Effector memory CD8-positive, alpha-beta T cell (primary cell): ENCODE data around the gene FAM153A.
"Not testable (repeated sequence)": the region's sequence is repeated elsewhere in the genome, so short reads cannot be mapped to it uniquely, and the experiment has no call there.

Experiments used
- ATAC-seq: fragments of 150-1000 bp; cut with Tn5 transposase; replicated peaks from 2 replicates; pipeline ENCODE4 v1.10.0; 2021; ENCODE audit warnings: mild to moderate bottlenecking, moderate library complexity
- DNase-seq, 3 experiments: peaks; one replicate each; pipeline ENCODE4 v3.0.0; 2021
- H3K27ac Mint-ChIP-seq, 2 donors: one replicate each; pipeline ENCODE4 v1.8.0; 2022; ENCODE audit warnings: mild to moderate bottlenecking in 2 of 2, mixed read lengths in 2 of 2, moderate library complexity in 2 of 2
- H3K27me3 Mint-ChIP-seq, 2 donors: one replicate each; pipeline ENCODE4 v1.8.0; 2022; ENCODE audit warnings: mixed read lengths in 2 of 2
- H3K36me3 Mint-ChIP-seq: one replicate; pipeline ENCODE4 v1.8.0; 2022; ENCODE audit warnings: mild to moderate bottlenecking, moderate library complexity, mixed read lengths; ENCODE audit not compliant: insufficient read depth
- H3K4me1 Mint-ChIP-seq, 2 donors: one replicate each; pipeline ENCODE4 v1.8.0; 2022; ENCODE audit warnings: low read depth in 2 of 2, mixed read lengths in 2 of 2
- H3K4me3 Mint-ChIP-seq, 2 donors: one replicate each; pipeline ENCODE4 v1.8.0; 2022; ENCODE audit warnings: mild to moderate bottlenecking in 2 of 2, mixed read lengths in 2 of 2, moderate library complexity in 2 of 2
- H3K9me3 Mint-ChIP-seq, 2 donors: one replicate each; pipeline ENCODE4 v1.8.0; 2022; ENCODE audit warnings: mixed read lengths in 2 of 2

The FAM153A gene

GRCh38 chr5:177793272-177793671 is 10.6 kb upstream of the FAM153A start:
- not testable (repeated sequence) for DNase-seq, H3K27me3 Mint-ChIP-seq, H3K36me3 Mint-ChIP-seq, H3K4me3 Mint-ChIP-seq, H3K4me1 Mint-ChIP-seq, H3K9me3 Mint-ChIP-seq, H3K27ac Mint-ChIP-seq, ATAC-seq

GRCh38 chr5:177791649-177792048 is 8.9 kb upstream of the FAM153A start:
- DNase-seq, H3K9me3 Mint-ChIP-seq, ATAC-seq, H3K27ac Mint-ChIP-seq, H3K4me3 Mint-ChIP-seq, H3K27me3 Mint-ChIP-seq, H3K36me3 Mint-ChIP-seq, H3K4me1 Mint-ChIP-seq: not testable (repeated sequence)

- not testable (repeated sequence) for H3K27ac Mint-ChIP-seq, ATAC-seq, H3K4me3 Mint-ChIP-seq, H3K27me3 Mint-ChIP-seq, DNase-seq, H3K36me3 Mint-ChIP-seq, H3K9me3 Mint-ChIP-seq, H3K4me1 Mint-ChIP-seq
Observed at GRCh38 chr5:177782169-177782568, 530 bp downstream of the FAM153A start.

GRCh38 chr5:177771206-177771605 is 11.5 kb downstream of the FAM153A start:
- H3K36me3 Mint-ChIP-seq, H3K4me1 Mint-ChIP-seq, H3K27ac Mint-ChIP-seq, H3K9me3 Mint-ChIP-seq, ATAC-seq, DNase-seq, H3K4me3 Mint-ChIP-seq, H3K27me3 Mint-ChIP-seq: not testable (repeated sequence)

- ATAC-seq, H3K27me3 Mint-ChIP-seq: not testable (repeated sequence)
Observed at GRCh38 chr5:177770646-177771045, 12.1 kb downstream of the FAM153A start.

GRCh38 chr5:177763737-177764508 is 18.8 kb downstream of the FAM153A start:
- not testable (repeated sequence) for H3K4me3 Mint-ChIP-seq, H3K36me3 Mint-ChIP-seq, DNase-seq, H3K4me1 Mint-ChIP-seq, ATAC-seq, H3K27ac Mint-ChIP-seq, H3K27me3 Mint-ChIP-seq, H3K9me3 Mint-ChIP-seq

More at GRCh38 chr5:177770646-177771045, 12.1 kb downstream of the FAM153A start:
- not testable (repeated sequence) for DNase-seq, H3K36me3 Mint-ChIP-seq, H3K4me3 Mint-ChIP-seq, H3K4me1 Mint-ChIP-seq, H3K27ac Mint-ChIP-seq, H3K9me3 Mint-ChIP-seq

- H3K4me3 Mint-ChIP-seq, H3K27me3 Mint-ChIP-seq, H3K4me1 Mint-ChIP-seq, DNase-seq, H3K36me3 Mint-ChIP-seq, ATAC-seq, H3K9me3 Mint-ChIP-seq, H3K27ac Mint-ChIP-seq: not testable (repeated sequence)
Observed at GRCh38 chr5:177760954-177761353, 21.7 kb downstream of the FAM153A start.

GRCh38 chr5:177747354-177747753 is 35.3 kb downstream of the FAM153A start:
- not testable (repeated sequence) for ATAC-seq, DNase-seq, H3K36me3 Mint-ChIP-seq, H3K27me3 Mint-ChIP-seq, H3K27ac Mint-ChIP-seq, H3K4me3 Mint-ChIP-seq, H3K9me3 Mint-ChIP-seq, H3K4me1 Mint-ChIP-seq

GRCh38 chr5:177724858-177725257 is 57.8 kb downstream of the FAM153A start:
- ATAC-seq, H3K36me3 Mint-ChIP-seq, DNase-seq, H3K27me3 Mint-ChIP-seq, H3K27ac Mint-ChIP-seq, H3K4me3 Mint-ChIP-seq, H3K4me1 Mint-ChIP-seq, H3K9me3 Mint-ChIP-seq: not testable (repeated sequence)

GRCh38 chr5:177723831-177724485 is 58.7 kb downstream of the FAM153A start:
- not testable (repeated sequence) for H3K4me1 Mint-ChIP-seq, H3K36me3 Mint-ChIP-seq, H3K4me3 Mint-ChIP-seq, H3K27ac Mint-ChIP-seq, H3K9me3 Mint-ChIP-seq, ATAC-seq, H3K27me3 Mint-ChIP-seq, DNase-seq

- not testable (repeated sequence) for H3K27ac Mint-ChIP-seq, H3K27me3 Mint-ChIP-seq, DNase-seq, H3K4me1 Mint-ChIP-seq, H3K36me3 Mint-ChIP-seq, H3K4me3 Mint-ChIP-seq, ATAC-seq, H3K9me3 Mint-ChIP-seq
Observed at GRCh38 chr5:177722829-177723228, 59.9 kb downstream of the FAM153A start.

GRCh38 chr5:177719989-177720388 is 62.7 kb downstream of the FAM153A start:
- not testable (repeated sequence) for H3K27ac Mint-ChIP-seq, H3K27me3 Mint-ChIP-seq, DNase-seq, H3K36me3 Mint-ChIP-seq, ATAC-seq, H3K4me1 Mint-ChIP-seq, H3K9me3 Mint-ChIP-seq, H3K4me3 Mint-ChIP-seq

GRCh38 chr5:177715423-177715822 is 67.3 kb downstream of the FAM153A start:
- H3K27ac Mint-ChIP-seq, H3K4me1 Mint-ChIP-seq, H3K36me3 Mint-ChIP-seq, H3K9me3 Mint-ChIP-seq, ATAC-seq, H3K27me3 Mint-ChIP-seq, H3K4me3 Mint-ChIP-seq, DNase-seq: not testable (repeated sequence)

- H3K27ac Mint-ChIP-seq, DNase-seq, H3K9me3 Mint-ChIP-seq, H3K4me1 Mint-ChIP-seq, ATAC-seq, H3K4me3 Mint-ChIP-seq, H3K36me3 Mint-ChIP-seq: not testable (repeated sequence)
- H3K27me3 Mint-ChIP-seq = peaks cover 6 to 12% of the 10 kb centered on the region in 2 donors
Observed at GRCh38 chr5:177696100-177696499, 86.6 kb downstream of the FAM153A start.
